MCF 10A (cell line): Measurements from ENCODE around the gene AMBN. TPM values are rescaled to one million over a fixed set of nuclear protein-coding genes. Genes with fewer than 3 reads are reported as not detected.

ENCODE experiments used
- BruUV-seq: library from RNA; stranded (reverse); fragments of 400-500 nt; replicated peaks from 2 replicates; lab custom pipeline; 2021; lab: Mats Ljungman, UMichigan
- CTCF ChIA-PET: fragments of 300-600 bp; sonication (Branson Sonifier 250); formaldehyde crosslinking; extraction: SDS; loops from one replicate; lab custom pipeline; 2021; ENCODE audit warnings: antibody characterized with exemption, inconsistent platforms; lab: Yijun Ruan, JAX
- POLR2A ChIA-PET: fragments of 300-600, 350-650 bp; sonication (Branson Sonifier 250); formaldehyde crosslinking; extraction: SDS; loops from one replicate; lab custom pipeline; 2020; ENCODE audit warnings: antibody characterized with exemption, inconsistent platforms; lab: Yijun Ruan, JAX
- DNase-seq: peaks from one replicate; pipeline ENCODE4 v3.0.0-alpha.2; 2018; ENCODE audit not compliant: unreplicated experiment
- H3K27ac Mint-ChIP-seq: one replicate; pipeline ENCODE4 v1.8.0; 2022; ENCODE audit warnings: mild to moderate bottlenecking, low read depth, mixed read lengths; ENCODE audit not compliant: unreplicated experiment
- H3K27me3 Mint-ChIP-seq: one replicate; pipeline ENCODE4 v1.8.0; 2022; ENCODE audit warnings: mixed read lengths; ENCODE audit not compliant: insufficient read depth, unreplicated experiment
- H3K36me3 Mint-ChIP-seq: one replicate; pipeline ENCODE4 v1.8.0; 2022; ENCODE audit warnings: mild to moderate bottlenecking, moderate library complexity, mixed read lengths; ENCODE audit not compliant: insufficient read depth, unreplicated experiment
- H3K4me1 Mint-ChIP-seq: one replicate; pipeline ENCODE4 v1.8.0; 2022; ENCODE audit warnings: mixed read lengths; ENCODE audit not compliant: insufficient read depth, unreplicated experiment
- H3K4me3 Mint-ChIP-seq: one replicate; pipeline ENCODE4 v1.8.0; 2022; ENCODE audit warnings: mild to moderate bottlenecking, moderate library complexity, mixed read lengths; ENCODE audit not compliant: unreplicated experiment
- H3K9me3 Mint-ChIP-seq: one replicate; pipeline ENCODE4 v1.8.0; 2022; ENCODE audit warnings: mixed read lengths; ENCODE audit not compliant: unreplicated experiment
- CTCF ChIP-seq: fragments of 200-600 bp; IDR thresholded peaks from one replicate; pipeline ENCODE4 v1.8.0; 2022; ENCODE audit warnings: antibody characterized with exemption, mild to moderate bottlenecking; ENCODE audit not compliant: unreplicated experiment
- intact Hi-C: fragments of 100-400 bp; cut with micrococcal nuclease; formaldehyde crosslinking; loops from 2 replicates; pipeline ENCODE4 v1.14.1; 2022
- total RNA-seq: library from RNA; stranded (reverse); gene quantifications from 2 replicates; pipeline ENCODE4 v1.2.3, GENCODE V29; 2022

AMBN gene
- total RNA-seq, 1 experiment from 2014 or later = not detected

GRCh38 chr4:70654605-70655011, 62.6 kb downstream of the AMBN start:
- H3K9me3 Mint-ChIP-seq = no peaks in the 10 kb centered on the region
- H3K27ac Mint-ChIP-seq = no peak overlapping the region
- no peak for DNase-seq
- TF ChIP-seq CTCF = no peak
- intact Hi-C loops = loop anchor here (5.0 to 10.0 kb wide), 3 partner anchors 33 to 530 kb away; partner anchors contain the start of gene UTP3
- ChIA-PET POLR2A (interaction anchor here (0.6 to 0.8 kb wide), 4 partner anchors 11 to 64 kb away, joined by 3 to 7 read pairs (median 4); partner anchors contain the start of gene JCHAIN), CTCF (interaction anchor here (0.5 kb wide), 2 partner anchors 356 to 575 kb away, joined by 3 to 4 read pairs; no protein-coding TSS in a partner anchor)
- no TSS peak for BruUV-seq
- no peaks in the 10 kb centered on the region for H3K4me1 Mint-ChIP-seq
- peaks cover 34% of the 10 kb centered on the region for H3K27me3 Mint-ChIP-seq
- H3K4me3 Mint-ChIP-seq = no peak overlapping the region
- no peaks in the 10 kb centered on the region for H3K36me3 Mint-ChIP-seq

Other genes starting within 250 kb of the AMBN start
- gene SMR3A, start 231.5 kb upstream of the AMBN start, total RNA-seq = not detected in 2 replicates
- not detected in 2 replicates for gene SMR3B, start 209.1 kb upstream of the AMBN start, total RNA-seq
- gene OPRPN, start 194.3 kb upstream of the AMBN start, total RNA-seq = not detected in 2 replicates
- not detected in 2 replicates for gene MUC7, start 120.1 kb upstream of the AMBN start, total RNA-seq
- gene AMTN, start 73.7 kb upstream of the AMBN start, total RNA-seq = not detected in 2 replicates
- gene ENAM, start 36.5 kb downstream of the AMBN start, total RNA-seq = not detected in 2 replicates
- gene JCHAIN, start 74.3 kb downstream of the AMBN start, total RNA-seq = not detected in 2 replicates
- 45.4 and 47.5 TPM in 2 replicates for gene UTP3, start 96.3 kb downstream of the AMBN start, total RNA-seq
- gene RUFY3, start 129.7 kb downstream of the AMBN start, total RNA-seq = 42.7 and 48.7 TPM in 2 replicates
- 60.2 and 69.3 TPM in 2 replicates for gene GRSF1, start 247.6 kb downstream of the AMBN start, total RNA-seq